Neural progenitor cell (in vitro differentiated cells): ENCODE measurements around the gene SYNRG. TPM values are rescaled to one million over a fixed set of nuclear protein-coding genes. Genes with fewer than 3 reads are reported as not detected.

Experiments used
- DNase-seq: peaks from one replicate; pipeline ENCODE4 v3.0.0-alpha.2; 2016; ENCODE audit warnings: low spot score
- H2AFZ ChIP-seq: fragments of 200-600 bp; sonication (generic); replicated peaks from 2 replicates; pipeline ENCODE4 v1.6.1; 2016; ENCODE audit warnings: antibody characterized with exemption
- H3F3A ChIP-seq: fragments of 200-600 bp; sonication (generic); 2 replicates; pipeline ENCODE4 v1.6.1; 2016; ENCODE audit warnings: antibody characterized with exemption, low read depth
- H3K27ac ChIP-seq: fragments of 200-600 bp; sonication (generic); 2 replicates; pipeline ENCODE4 v1.5.1; 2016; ENCODE audit warnings: mild to moderate bottlenecking
- H3K27me3 ChIP-seq: fragments of 200-600 bp; sonication (generic); 2 replicates; pipeline ENCODE4 v1.6.1; 2016; ENCODE audit warnings: mild to moderate bottlenecking, moderate library complexity
- H3K36me3 ChIP-seq: fragments of 200-600 bp; sonication (generic); 2 replicates; pipeline ENCODE4 v1.5.1; 2016
- H3K4me1 ChIP-seq: fragments of 200-600 bp; sonication (generic); 2 replicates; pipeline ENCODE4 v1.6.1; 2016; ENCODE audit warnings: mixed run types
- H3K4me2 ChIP-seq: fragments of 200-600 bp; sonication (generic); 2 replicates; pipeline ENCODE4 v1.6.1; 2016
- H3K4me3 ChIP-seq: fragments of 200-600 bp; sonication (generic); 2 replicates; pipeline ENCODE4 v1.5.1; 2016
- H3K79me2 ChIP-seq: fragments of 200-600 bp; sonication (generic); 2 replicates; pipeline ENCODE4 v1.6.1; 2016; ENCODE audit warnings: low read depth
- H3K9ac ChIP-seq: fragments of 200-600 bp; sonication (generic); 2 replicates; pipeline ENCODE4 v1.6.1; 2016
- H3K9me3 ChIP-seq: fragments of 200-600 bp; sonication (generic); 2 replicates; pipeline ENCODE4 v1.5.1; 2016; ENCODE audit warnings: low read depth
- H4K20me1 ChIP-seq: fragments of 200-600 bp; sonication (generic); 2 replicates; pipeline ENCODE4 v1.6.1; 2016; ENCODE audit warnings: low read depth
- H3K27ac Mint-ChIP-seq: 3 replicates; pipeline ENCODE4 v1.8.0; 2021; ENCODE audit warnings: mixed read lengths
- H3K27me3 Mint-ChIP-seq: 2 replicates; pipeline ENCODE4 v1.8.0; 2022; ENCODE audit warnings: low read depth, mild to moderate bottlenecking, inconsistent platforms, moderate library complexity, mixed read lengths; ENCODE audit not compliant: insufficient read depth
- H3K36me3 Mint-ChIP-seq: 3 replicates; pipeline ENCODE4 v1.8.0; 2021; ENCODE audit warnings: mixed read lengths
- H3K4me1 Mint-ChIP-seq: 3 replicates; pipeline ENCODE4 v1.8.0; 2021; ENCODE audit warnings: mixed read lengths
- H3K4me3 Mint-ChIP-seq: 3 replicates; pipeline ENCODE4 v1.8.0; 2021; ENCODE audit warnings: mild to moderate bottlenecking, moderate library complexity, mixed read lengths
- H3K9me3 Mint-ChIP-seq: 3 replicates; pipeline ENCODE4 v1.8.0; 2020; ENCODE audit warnings: mixed read lengths
- EZH2 ChIP-seq: fragments of 200-600 bp; sonication (generic); IDR thresholded peaks from 2 replicates; pipeline ENCODE4 v1.6.1; 2017; ENCODE audit warnings: antibody characterized with exemption, mild to moderate bottlenecking, moderate library complexity
- EZH2phosphoT487 ChIP-seq: fragments of 200-600 bp; sonication (generic); IDR thresholded peaks from 2 replicates; pipeline ENCODE4 v1.6.1; 2017; ENCODE audit warnings: antibody characterized with exemption
- total RNA-seq: library from RNA; depleted of rRNA; stranded (reverse); fragments of >200 nt; gene quantifications from 2 replicates; pipeline ENCODE4 v1.2.3, GENCODE V29; 2015; ENCODE audit warnings: low replicate concordance
- TF ChIP-seq, protein P1 (sequence below): fragments of 200-600 bp; sonication (generic); IDR thresholded peaks from 2 replicates; pipeline ENCODE4 v1.5.1; 2017; ENCODE audit warnings: antibody characterized with exemption, mild to moderate bottlenecking

The SYNRG gene
- total RNA-seq, 1 donor from 2014 or later, result 22.4 TPM

DNA sequence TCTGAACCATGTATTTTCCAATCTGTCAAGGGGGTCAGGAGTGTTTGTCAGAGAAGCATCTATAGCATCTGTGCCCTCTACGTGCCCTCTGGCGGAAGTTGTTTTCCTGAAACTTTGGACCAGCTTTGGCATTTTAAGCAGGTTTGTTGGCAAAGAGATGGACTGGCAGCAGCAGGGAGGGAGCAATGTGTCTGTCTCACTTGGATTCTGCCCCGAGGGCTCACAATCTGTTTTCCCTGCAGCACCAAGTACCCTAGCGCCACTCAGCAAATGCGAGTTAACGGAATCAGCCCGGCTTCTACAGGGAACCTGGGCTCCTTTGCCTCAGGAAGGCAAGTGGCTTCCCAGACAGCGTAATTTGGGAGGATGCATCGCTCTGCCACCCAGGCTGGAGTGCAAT is 102.1 kb downstream of the SYNRG start:
- no peak overlapping the region for H3K4me3 ChIP-seq
- H4K20me1 ChIP-seq, result peaks cover 5% of the 10 kb centered on the region

DNA sequence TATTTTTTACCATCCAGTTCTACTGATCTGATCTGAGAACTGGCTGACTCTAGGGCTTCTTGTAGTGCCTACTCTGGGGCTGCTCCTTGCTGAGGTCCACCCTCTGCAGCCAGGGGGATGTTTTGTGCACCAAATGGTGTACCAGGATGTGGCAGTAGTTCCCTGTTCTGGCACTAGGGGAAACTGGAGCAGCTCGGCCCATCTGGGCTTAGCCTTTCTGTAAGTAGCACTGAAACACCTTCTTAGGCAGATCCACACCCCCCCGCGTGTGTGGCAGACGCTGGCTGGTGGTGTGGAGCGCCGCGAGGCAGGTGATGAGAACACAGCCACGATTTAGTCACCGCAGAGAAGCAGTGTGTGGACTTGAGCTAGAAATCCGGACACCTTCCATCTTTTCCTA is 102.5 kb downstream of the SYNRG start:
- Histone ChIP-seq H3K4me3 (no peak overlapping the region), H3K4me1 (peaks cover 4% of the 10 kb centered on the region), H3K36me3 (no peaks in the 10 kb centered on the region), H3K79me2 (peaks cover 29% of the 10 kb centered on the region), H3F3A (peaks cover 7% of the 10 kb centered on the region), H4K20me1 (peaks cover 5% of the 10 kb centered on the region), H3K27ac (no peak overlapping the region), H3K9me3 (no peaks in the 10 kb centered on the region), H2AFZ (no peak overlapping the region), H3K27me3 (no peaks in the 10 kb centered on the region), H3K4me2 (no peak overlapping the region), H3K9ac (no peak overlapping the region)
- H3K4me3 Mint-ChIP-seq, result no peak overlapping the region
- H3K36me3 Mint-ChIP-seq, result peaks cover 3% of the 10 kb centered on the region
- TF ChIP-seq, protein P1, sequence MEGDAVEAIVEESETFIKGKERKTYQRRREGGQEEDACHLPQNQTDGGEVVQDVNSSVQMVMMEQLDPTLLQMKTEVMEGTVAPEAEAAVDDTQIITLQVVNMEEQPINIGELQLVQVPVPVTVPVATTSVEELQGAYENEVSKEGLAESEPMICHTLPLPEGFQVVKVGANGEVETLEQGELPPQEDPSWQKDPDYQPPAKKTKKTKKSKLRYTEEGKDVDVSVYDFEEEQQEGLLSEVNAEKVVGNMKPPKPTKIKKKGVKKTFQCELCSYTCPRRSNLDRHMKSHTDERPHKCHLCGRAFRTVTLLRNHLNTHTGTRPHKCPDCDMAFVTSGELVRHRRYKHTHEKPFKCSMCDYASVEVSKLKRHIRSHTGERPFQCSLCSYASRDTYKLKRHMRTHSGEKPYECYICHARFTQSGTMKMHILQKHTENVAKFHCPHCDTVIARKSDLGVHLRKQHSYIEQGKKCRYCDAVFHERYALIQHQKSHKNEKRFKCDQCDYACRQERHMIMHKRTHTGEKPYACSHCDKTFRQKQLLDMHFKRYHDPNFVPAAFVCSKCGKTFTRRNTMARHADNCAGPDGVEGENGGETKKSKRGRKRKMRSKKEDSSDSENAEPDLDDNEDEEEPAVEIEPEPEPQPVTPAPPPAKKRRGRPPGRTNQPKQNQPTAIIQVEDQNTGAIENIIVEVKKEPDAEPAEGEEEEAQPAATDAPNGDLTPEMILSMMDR, result peak; percentile 61
- TF ChIP-seq EZH2 (no peak), EZH2phosphoT487 (no peak)
- H3K27ac Mint-ChIP-seq, result peak overlapping the region; percentile 75
- peaks cover 3% of the 10 kb centered on the region for H3K27me3 Mint-ChIP-seq
- DNase-seq, result peak; percentile 77
- H3K9me3 Mint-ChIP-seq, result no peaks in the 10 kb centered on the region
- H3K4me1 Mint-ChIP-seq, result peaks cover 12% of the 10 kb centered on the region

More for the DNA sequence above, 102.1 kb downstream of the SYNRG start:
- no peaks in the 10 kb centered on the region for H3K27me3 ChIP-seq
- peaks cover 10% of the 10 kb centered on the region for H3F3A ChIP-seq
- no peak overlapping the region for H3K27ac ChIP-seq
- no peaks in the 10 kb centered on the region for H3K9me3 ChIP-seq
- H3K79me2 ChIP-seq, result peaks cover 25% of the 10 kb centered on the region
- H3K9ac ChIP-seq, result no peak overlapping the region
- no peak overlapping the region for H2AFZ ChIP-seq
- H3K4me2 ChIP-seq, result no peak overlapping the region
- Mint-ChIP-seq H3K4me3 (no peak overlapping the region), H3K36me3 (peaks cover 5% of the 10 kb centered on the region), H3K9me3 (no peaks in the 10 kb centered on the region), H3K27me3 (peaks cover 3% of the 10 kb centered on the region), H3K27ac (peak overlapping the region; percentile 69), H3K4me1 (peaks cover 12% of the 10 kb centered on the region)
- no peak for DNase-seq
- H3K4me1 ChIP-seq, result peaks cover 4% of the 10 kb centered on the region
- H3K36me3 ChIP-seq, result no peaks in the 10 kb centered on the region
- TF ChIP-seq EZH2phosphoT487 (no peak), EZH2 (no peak)
- TF ChIP-seq, protein P1, result no peak

DNA sequence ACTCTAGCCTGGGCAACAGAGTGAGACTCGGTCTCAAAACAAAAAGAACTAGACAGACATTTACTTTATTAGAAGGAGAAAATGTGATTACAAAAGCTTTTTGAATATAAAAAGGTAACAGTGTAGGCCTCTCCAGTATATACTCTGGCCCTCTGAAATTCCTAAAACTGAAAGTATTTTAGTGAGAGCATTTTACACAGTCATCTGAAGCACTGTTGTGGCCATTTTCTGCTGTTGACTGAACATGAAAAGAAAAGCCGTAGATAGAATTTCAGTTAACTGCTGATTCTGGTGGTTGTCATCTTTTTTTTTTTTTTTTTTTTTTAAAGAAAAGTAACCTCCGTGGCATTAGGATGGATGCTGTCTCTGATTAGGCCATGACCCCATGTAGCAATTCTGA is 103.9 kb downstream of the SYNRG start:
- H3K4me2 ChIP-seq, result no peak overlapping the region
- Mint-ChIP-seq H3K27ac (no peak overlapping the region), H3K4me3 (no peak overlapping the region), H3K9me3 (no peaks in the 10 kb centered on the region), H3K36me3 (peaks cover 7% of the 10 kb centered on the region), H3K4me1 (peaks cover 12% of the 10 kb centered on the region), H3K27me3 (peaks cover 3% of the 10 kb centered on the region)
- no peak overlapping the region for H3K4me3 ChIP-seq
- TF ChIP-seq, protein P1, result no peak
- TF ChIP-seq EZH2 (no peak), EZH2phosphoT487 (no peak)
- H3K27ac ChIP-seq, result no peak overlapping the region
- H3K36me3 ChIP-seq, result no peaks in the 10 kb centered on the region
- H3K4me1 ChIP-seq, result peaks cover 4% of the 10 kb centered on the region
- no peaks in the 10 kb centered on the region for H3K27me3 ChIP-seq
- H3K79me2 ChIP-seq, result peaks cover 41% of the 10 kb centered on the region
- no peak overlapping the region for H3K9ac ChIP-seq
- peaks cover 5% of the 10 kb centered on the region for H4K20me1 ChIP-seq
- no peak overlapping the region for H2AFZ ChIP-seq
- H3K9me3 ChIP-seq, result no peaks in the 10 kb centered on the region
- no peak for DNase-seq
- peaks cover 7% of the 10 kb centered on the region for H3F3A ChIP-seq
